ENCODE results near the gene DGKZ.

- TF ChIP-seq POLR2AphosphoS5 (IDR thresholded peaks at IDR 0.05; ENCODE audit: low read depth) (no peak), JUNB (IDR thresholded peaks at IDR 0.05; ENCODE audit: unreplicated experiment) (no peak), CTCF (conservative IDR thresholded peaks at IDR 0.05; ENCODE audit: low read depth in 2 of 2) (no peak), ZNF331 (CRISPR knock-in tag; IDR thresholded peaks at IDR 0.05; ENCODE audit: low read depth) (no peak), EZH2 (IDR thresholded peaks at IDR 0.05; ENCODE audit: low read depth, unreplicated experiment) (no peak)
- TF ChIP-seq, protein P1, sequence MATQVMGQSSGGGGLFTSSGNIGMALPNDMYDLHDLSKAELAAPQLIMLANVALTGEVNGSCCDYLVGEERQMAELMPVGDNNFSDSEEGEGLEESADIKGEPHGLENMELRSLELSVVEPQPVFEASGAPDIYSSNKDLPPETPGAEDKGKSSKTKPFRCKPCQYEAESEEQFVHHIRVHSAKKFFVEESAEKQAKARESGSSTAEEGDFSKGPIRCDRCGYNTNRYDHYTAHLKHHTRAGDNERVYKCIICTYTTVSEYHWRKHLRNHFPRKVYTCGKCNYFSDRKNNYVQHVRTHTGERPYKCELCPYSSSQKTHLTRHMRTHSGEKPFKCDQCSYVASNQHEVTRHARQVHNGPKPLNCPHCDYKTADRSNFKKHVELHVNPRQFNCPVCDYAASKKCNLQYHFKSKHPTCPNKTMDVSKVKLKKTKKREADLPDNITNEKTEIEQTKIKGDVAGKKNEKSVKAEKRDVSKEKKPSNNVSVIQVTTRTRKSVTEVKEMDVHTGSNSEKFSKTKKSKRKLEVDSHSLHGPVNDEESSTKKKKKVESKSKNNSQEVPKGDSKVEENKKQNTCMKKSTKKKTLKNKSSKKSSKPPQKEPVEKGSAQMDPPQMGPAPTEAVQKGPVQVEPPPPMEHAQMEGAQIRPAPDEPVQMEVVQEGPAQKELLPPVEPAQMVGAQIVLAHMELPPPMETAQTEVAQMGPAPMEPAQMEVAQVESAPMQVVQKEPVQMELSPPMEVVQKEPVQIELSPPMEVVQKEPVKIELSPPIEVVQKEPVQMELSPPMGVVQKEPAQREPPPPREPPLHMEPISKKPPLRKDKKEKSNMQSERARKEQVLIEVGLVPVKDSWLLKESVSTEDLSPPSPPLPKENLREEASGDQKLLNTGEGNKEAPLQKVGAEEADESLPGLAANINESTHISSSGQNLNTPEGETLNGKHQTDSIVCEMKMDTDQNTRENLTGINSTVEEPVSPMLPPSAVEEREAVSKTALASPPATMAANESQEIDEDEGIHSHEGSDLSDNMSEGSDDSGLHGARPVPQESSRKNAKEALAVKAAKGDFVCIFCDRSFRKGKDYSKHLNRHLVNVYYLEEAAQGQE (IDR thresholded peaks at IDR 0.05; ENCODE audit: unreplicated experiment): no peak
Measured at GRCh38 chr11:46380340-46381047, 33.2 kb downstream of the DGKZ start.

Measured in GM23338 (cell line).